Neural progenitor cell (in vitro differentiated cells): ENCODE results near the gene NEDD1. TPM values are rescaled to one million over a fixed set of nuclear protein-coding genes. Genes with fewer than 3 reads are reported as not detected.

ENCODE experiments used
- DNase-seq: peaks from one replicate; pipeline ENCODE4 v3.0.0-alpha.2; 2016; ENCODE audit warnings: low spot score
- H2AFZ ChIP-seq: fragments of 200-600 bp; sonication (generic); replicated peaks from 2 replicates; pipeline ENCODE4 v1.6.1; 2016; ENCODE audit warnings: antibody characterized with exemption
- H3F3A ChIP-seq: fragments of 200-600 bp; sonication (generic); 2 replicates; pipeline ENCODE4 v1.6.1; 2016; ENCODE audit warnings: antibody characterized with exemption, low read depth
- H3K27ac ChIP-seq: fragments of 200-600 bp; sonication (generic); 2 replicates; pipeline ENCODE4 v1.5.1; 2016; ENCODE audit warnings: mild to moderate bottlenecking
- H3K27me3 ChIP-seq: fragments of 200-600 bp; sonication (generic); 2 replicates; pipeline ENCODE4 v1.6.1; 2016; ENCODE audit warnings: mild to moderate bottlenecking, moderate library complexity
- H3K36me3 ChIP-seq: fragments of 200-600 bp; sonication (generic); 2 replicates; pipeline ENCODE4 v1.5.1; 2016
- H3K4me1 ChIP-seq: fragments of 200-600 bp; sonication (generic); 2 replicates; pipeline ENCODE4 v1.6.1; 2016; ENCODE audit warnings: mixed run types
- H3K4me2 ChIP-seq: fragments of 200-600 bp; sonication (generic); 2 replicates; pipeline ENCODE4 v1.6.1; 2016
- H3K4me3 ChIP-seq: fragments of 200-600 bp; sonication (generic); 2 replicates; pipeline ENCODE4 v1.5.1; 2016
- H3K79me2 ChIP-seq: fragments of 200-600 bp; sonication (generic); 2 replicates; pipeline ENCODE4 v1.6.1; 2016; ENCODE audit warnings: low read depth
- H3K9ac ChIP-seq: fragments of 200-600 bp; sonication (generic); 2 replicates; pipeline ENCODE4 v1.6.1; 2016
- H3K9me3 ChIP-seq: fragments of 200-600 bp; sonication (generic); 2 replicates; pipeline ENCODE4 v1.5.1; 2016; ENCODE audit warnings: low read depth
- H4K20me1 ChIP-seq: fragments of 200-600 bp; sonication (generic); 2 replicates; pipeline ENCODE4 v1.6.1; 2016; ENCODE audit warnings: low read depth
- H3K27ac Mint-ChIP-seq: 3 replicates; pipeline ENCODE4 v1.8.0; 2021; ENCODE audit warnings: mixed read lengths
- H3K27me3 Mint-ChIP-seq: 2 replicates; pipeline ENCODE4 v1.8.0; 2022; ENCODE audit warnings: low read depth, mild to moderate bottlenecking, inconsistent platforms, moderate library complexity, mixed read lengths; ENCODE audit not compliant: insufficient read depth
- H3K36me3 Mint-ChIP-seq: 3 replicates; pipeline ENCODE4 v1.8.0; 2021; ENCODE audit warnings: mixed read lengths
- H3K4me1 Mint-ChIP-seq: 3 replicates; pipeline ENCODE4 v1.8.0; 2021; ENCODE audit warnings: mixed read lengths
- H3K4me3 Mint-ChIP-seq: 3 replicates; pipeline ENCODE4 v1.8.0; 2021; ENCODE audit warnings: mild to moderate bottlenecking, moderate library complexity, mixed read lengths
- H3K9me3 Mint-ChIP-seq: 3 replicates; pipeline ENCODE4 v1.8.0; 2020; ENCODE audit warnings: mixed read lengths
- EZH2 ChIP-seq: fragments of 200-600 bp; sonication (generic); IDR thresholded peaks from 2 replicates; pipeline ENCODE4 v1.6.1; 2017; ENCODE audit warnings: antibody characterized with exemption, mild to moderate bottlenecking, moderate library complexity
- EZH2phosphoT487 ChIP-seq: fragments of 200-600 bp; sonication (generic); IDR thresholded peaks from 2 replicates; pipeline ENCODE4 v1.6.1; 2017; ENCODE audit warnings: antibody characterized with exemption
- total RNA-seq: library from RNA; depleted of rRNA; stranded (reverse); fragments of >200 nt; gene quantifications from 2 replicates; pipeline ENCODE4 v1.2.3, GENCODE V29; 2015; ENCODE audit warnings: low replicate concordance
- TF ChIP-seq, protein P1 (sequence below): fragments of 200-600 bp; sonication (generic); IDR thresholded peaks from 2 replicates; pipeline ENCODE4 v1.5.1; 2017; ENCODE audit warnings: antibody characterized with exemption, mild to moderate bottlenecking

The NEDD1 gene
- total RNA-seq, 1 donor from 2014 or later, result 115 TPM

DNA sequence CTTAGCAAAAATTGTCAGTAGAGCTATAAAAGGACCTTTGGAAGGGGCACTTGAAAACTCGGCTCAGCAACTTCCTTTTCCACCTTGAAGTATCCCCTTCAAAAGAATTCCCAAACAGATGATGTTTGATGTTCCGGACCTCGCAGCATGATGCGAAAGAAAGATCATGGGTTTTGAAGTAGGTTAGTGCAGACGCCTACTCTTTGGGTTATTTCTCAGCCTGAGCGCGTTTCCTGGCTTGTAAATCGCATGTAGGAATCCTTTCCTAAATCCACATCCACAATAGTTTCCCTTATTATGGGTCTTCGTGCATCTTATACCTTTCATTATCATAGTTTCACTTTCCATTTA lies 584 bp upstream of the NEDD1 start:
- peaks cover 37% of the 10 kb centered on the region for H3K4me1 Mint-ChIP-seq
- Histone ChIP-seq H3K4me3 (peak overlapping the region; percentile 66), H4K20me1 (no peaks in the 10 kb centered on the region), H3K79me2 (peaks cover 41% of the 10 kb centered on the region), H3K36me3 (no peaks in the 10 kb centered on the region), H3K27ac (no peak overlapping the region), H3K4me1 (peaks cover 26% of the 10 kb centered on the region), H3K27me3 (no peaks in the 10 kb centered on the region), H2AFZ (peak overlapping the region; percentile 93), H3K9me3 (no peaks in the 10 kb centered on the region), H3K9ac (no peak overlapping the region), H3F3A (peaks cover 9% of the 10 kb centered on the region), H3K4me2 (peak overlapping the region; percentile 84)
- peaks cover 17% of the 10 kb centered on the region for H3K36me3 Mint-ChIP-seq
- DNase-seq, result no peak
- peak overlapping the region; percentile 95 for H3K4me3 Mint-ChIP-seq
- TF ChIP-seq EZH2phosphoT487, result no peak
- TF ChIP-seq, protein P1, sequence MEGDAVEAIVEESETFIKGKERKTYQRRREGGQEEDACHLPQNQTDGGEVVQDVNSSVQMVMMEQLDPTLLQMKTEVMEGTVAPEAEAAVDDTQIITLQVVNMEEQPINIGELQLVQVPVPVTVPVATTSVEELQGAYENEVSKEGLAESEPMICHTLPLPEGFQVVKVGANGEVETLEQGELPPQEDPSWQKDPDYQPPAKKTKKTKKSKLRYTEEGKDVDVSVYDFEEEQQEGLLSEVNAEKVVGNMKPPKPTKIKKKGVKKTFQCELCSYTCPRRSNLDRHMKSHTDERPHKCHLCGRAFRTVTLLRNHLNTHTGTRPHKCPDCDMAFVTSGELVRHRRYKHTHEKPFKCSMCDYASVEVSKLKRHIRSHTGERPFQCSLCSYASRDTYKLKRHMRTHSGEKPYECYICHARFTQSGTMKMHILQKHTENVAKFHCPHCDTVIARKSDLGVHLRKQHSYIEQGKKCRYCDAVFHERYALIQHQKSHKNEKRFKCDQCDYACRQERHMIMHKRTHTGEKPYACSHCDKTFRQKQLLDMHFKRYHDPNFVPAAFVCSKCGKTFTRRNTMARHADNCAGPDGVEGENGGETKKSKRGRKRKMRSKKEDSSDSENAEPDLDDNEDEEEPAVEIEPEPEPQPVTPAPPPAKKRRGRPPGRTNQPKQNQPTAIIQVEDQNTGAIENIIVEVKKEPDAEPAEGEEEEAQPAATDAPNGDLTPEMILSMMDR, result no peak
- no peak overlapping the region for H3K27ac Mint-ChIP-seq
- H3K9me3 Mint-ChIP-seq, result peaks cover 2% of the 10 kb centered on the region
- peaks cover 3% of the 10 kb centered on the region for H3K27me3 Mint-ChIP-seq

DNA sequence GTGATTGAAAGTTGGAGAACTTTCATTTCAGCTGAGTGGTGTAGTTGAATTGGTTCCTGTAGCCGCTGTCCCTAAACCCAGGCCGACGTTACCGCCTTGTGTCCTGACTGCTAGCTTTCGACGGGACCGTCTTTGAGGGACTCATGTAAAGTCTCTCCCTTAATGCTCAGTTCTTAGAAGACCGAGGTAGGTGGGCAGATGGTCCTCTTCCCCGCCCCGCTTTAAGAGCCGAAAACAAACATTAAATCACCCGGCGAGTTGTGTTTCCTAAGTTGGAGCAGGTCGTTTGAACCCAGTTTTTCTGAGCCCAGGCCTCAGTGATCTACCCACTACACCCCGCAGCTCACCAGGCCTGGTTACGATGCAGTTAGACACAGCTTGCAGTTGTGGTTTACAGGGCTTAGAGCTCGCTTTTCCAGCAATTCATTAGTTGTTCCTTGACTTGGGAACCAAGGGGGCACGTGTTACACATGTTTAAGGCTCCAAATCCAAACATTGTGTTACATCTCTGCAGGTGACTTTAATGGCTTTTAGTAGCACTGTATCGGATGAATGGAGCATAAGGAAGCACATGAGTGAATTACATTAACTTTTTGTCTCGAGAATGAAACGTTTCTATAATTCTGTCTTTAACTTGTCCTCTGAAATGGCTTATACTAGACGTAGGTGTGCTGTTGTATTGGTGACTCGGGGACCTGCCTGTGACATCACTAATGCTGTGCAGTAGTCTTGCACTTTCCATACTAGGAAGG lies 790 bp downstream of the NEDD1 start:
- Mint-ChIP-seq H3K36me3 (peaks cover 21% of the 10 kb centered on the region), H3K9me3 (peaks cover 4% of the 10 kb centered on the region), H3K4me3 (peak overlapping the region; percentile 95), H3K27ac (peak overlapping the region; percentile 96), H3K27me3 (peaks cover 3% of the 10 kb centered on the region), H3K4me1 (peaks cover 41% of the 10 kb centered on the region)
- H4K20me1 ChIP-seq, result no peaks in the 10 kb centered on the region
- no peaks in the 10 kb centered on the region for H3K36me3 ChIP-seq
- H3K9ac ChIP-seq, result peak overlapping the region; percentile 31
- H3K27ac ChIP-seq, result peak overlapping the region; percentile 36
- H3K4me1 ChIP-seq, result peaks cover 36% of the 10 kb centered on the region
- peak overlapping the region; percentile 93 for H2AFZ ChIP-seq
- H3F3A ChIP-seq, result peaks cover 9% of the 10 kb centered on the region
- no peaks in the 10 kb centered on the region for H3K27me3 ChIP-seq
- TF ChIP-seq, protein P1, result no peak
- TF ChIP-seq EZH2 (no peak), EZH2phosphoT487 (no peak)
- H3K79me2 ChIP-seq, result peaks cover 54% of the 10 kb centered on the region
- DNase-seq, result peak; percentile 63
- peak overlapping the region; percentile 84 for H3K4me2 ChIP-seq
- H3K9me3 ChIP-seq, result no peaks in the 10 kb centered on the region
- H3K4me3 ChIP-seq, result peak overlapping the region; percentile 66

DNA sequence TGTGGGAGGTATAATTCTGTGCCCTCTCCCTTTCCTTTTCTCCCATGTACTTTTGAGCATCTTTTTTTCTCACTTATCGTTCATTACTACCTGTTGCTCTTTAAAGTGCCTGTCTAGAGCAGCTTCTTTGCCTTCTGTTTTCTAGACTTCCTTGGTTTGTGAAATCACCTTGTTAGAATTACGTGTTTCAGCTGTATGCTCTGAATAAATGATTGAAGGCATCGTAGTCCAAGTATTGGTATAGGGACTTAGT lies 1.3 kb downstream of the NEDD1 start:
- Mint-ChIP-seq H3K9me3 (peaks cover 4% of the 10 kb centered on the region), H3K36me3 (peaks cover 26% of the 10 kb centered on the region), H3K4me3 (peak overlapping the region; percentile 95), H3K27ac (peak overlapping the region; percentile 96), H3K27me3 (peaks cover 3% of the 10 kb centered on the region), H3K4me1 (peaks cover 41% of the 10 kb centered on the region)
- DNase-seq, result no peak
- Histone ChIP-seq H3K27ac (no peak overlapping the region), H4K20me1 (no peaks in the 10 kb centered on the region), H3K79me2 (peaks cover 59% of the 10 kb centered on the region), H3K36me3 (no peaks in the 10 kb centered on the region), H3K4me3 (peak overlapping the region; percentile 66), H3K9ac (no peak overlapping the region), H3F3A (peaks cover 9% of the 10 kb centered on the region), H3K27me3 (no peaks in the 10 kb centered on the region), H3K9me3 (no peaks in the 10 kb centered on the region), H3K4me2 (peak overlapping the region; percentile 84), H2AFZ (no peak overlapping the region), H3K4me1 (peaks cover 36% of the 10 kb centered on the region)
- TF ChIP-seq EZH2phosphoT487 (no peak), EZH2 (no peak)
- TF ChIP-seq, protein P1, result no peak
